A549 (cell line): ENCODE measurements around the gene ATN1. TPM values are rescaled to one million over a fixed set of nuclear protein-coding genes. Genes with fewer than 3 reads are reported as not detected.

Experiments used
- ATAC-seq, 2 experiments: fragments of 200-7000 bp in 1 of 2; fragments of >200 bp in 1 of 2; cut with Nextera tagmentation in 1 of 2; cut with Tn5 transposase in 1 of 2; 3 replicates each; pipeline versions ENCODE4 v1.8.0 to v1.9.1; 2018 to 2020; ENCODE audit warnings: mild to moderate bottlenecking in 1 of 2, moderate library complexity in 1 of 2
- CTCF ChIA-PET: fragments of 300-600 bp; sonication (Branson Sonifier 250); formaldehyde crosslinking; extraction: SDS; loops from one replicate; lab custom pipeline; 2021; ENCODE audit warnings: antibody characterized with exemption, inconsistent platforms; lab: Yijun Ruan, JAX
- POLR2A ChIA-PET: fragments of 350-600 bp; formaldehyde crosslinking; extraction: SDS; loops from one replicate; lab custom pipeline; 2021; ENCODE audit warnings: antibody characterized with exemption, inconsistent platforms; lab: Yijun Ruan, JAX
- DNase-seq, 2 experiments: peaks; one replicate each; pipeline versions ENCODE4 v3.0.0 to v3.0.0-alpha.2; 2011 to 2016; ENCODE audit warnings: low read depth in 1 of 2, low spot score in 1 of 2
- FAIRE-seq: peaks from 2 replicates; lab custom pipeline; 2011; peaks lifted over from hg19 to GRCh38; lab: Jason Lieb, UNC
- H3K27ac ChIP-seq, 2 experiments: fragments of >200 bp; sonication (Bioruptor Twin); formaldehyde crosslinking; 3 replicates each; pipeline ENCODE4 v1.5.1; 2016 to 2017
- H3K4me1 ChIP-seq: fragments of >200 bp; sonication (Bioruptor Twin); formaldehyde crosslinking; 3 replicates; pipeline ENCODE4 v1.6.1; 2016
- H3K4me2 ChIP-seq: fragments of >200 bp; sonication (Bioruptor Twin); formaldehyde crosslinking; 3 replicates; pipeline ENCODE4 v1.6.1; 2016
- H3K4me3 ChIP-seq: fragments of >200 bp; sonication (Bioruptor Twin); formaldehyde crosslinking; 3 replicates; pipeline ENCODE4 v1.5.1; 2016
- H3K9me3 ChIP-seq: fragments of >200 bp; sonication (Bioruptor Twin); formaldehyde crosslinking; 3 replicates; pipeline ENCODE4 v1.6.1; 2016
- CEBPB ChIP-seq, 2 experiments: fragments of >200 bp in 1 of 2; sonication (Bioruptor Twin) in 1 of 2; formaldehyde crosslinking in 1 of 2; IDR thresholded peaks; 2 replicates each; pipeline ENCODE4 v1.6.1; 2012 to 2016
- ELK1 ChIP-seq: fragments of 150-350 bp; IDR thresholded peaks from 2 replicates; pipeline ENCODE4 v1.6.1; 2014; ENCODE audit warnings: low read depth, mild to moderate bottlenecking, low read length
- EP300 ChIP-seq, 2 experiments: fragments of >200 bp; sonication (Bioruptor Twin); formaldehyde crosslinking; IDR thresholded peaks; 2 replicates in 1 of 2; 3 replicates in 1 of 2; pipeline ENCODE4 v1.6.1; 2016 to 2017
- FOXS1 ChIP-seq: fragments of 250-450 bp; sonication (Bioruptor Pico); IDR thresholded peaks from 2 replicates; pipeline ENCODE4 v1.5.0; 2020; ENCODE audit warnings: mild to moderate bottlenecking, moderate library complexity
- GATA3 ChIP-seq: IDR thresholded peaks from 2 replicates; pipeline ENCODE4 v1.6.1; 2012; ENCODE audit warnings: borderline replicate concordance
- HOXB5 ChIP-seq: fragments of 250-450 bp; sonication (Bioruptor Pico); IDR thresholded peaks from 2 replicates; pipeline ENCODE4 v1.5.0; 2020; ENCODE audit warnings: mild to moderate bottlenecking, moderate library complexity
- JUN ChIP-seq, 2 experiments: fragments of >200 bp; sonication (Bioruptor Twin); formaldehyde crosslinking; IDR thresholded peaks; 2 replicates in 1 of 2; 3 replicates in 1 of 2; pipeline ENCODE4 v1.6.1; 2016 to 2017
- JUNB ChIP-seq: fragments of >200 bp; sonication (Bioruptor Twin); formaldehyde crosslinking; IDR thresholded peaks from 2 replicates; pipeline ENCODE4 v1.6.1; 2016
- KDM1A ChIP-seq: fragments of 200-600 bp; sonication (generic); IDR thresholded peaks from 2 replicates; pipeline ENCODE4 v1.6.1; 2016; ENCODE audit warnings: low read depth, mild to moderate bottlenecking
- MYC ChIP-seq: IDR thresholded peaks from 2 replicates; pipeline ENCODE4 v1.6.1; 2012; ENCODE audit warnings: mild to moderate bottlenecking, inconsistent platforms, low read length, improper control_type of control experiment, borderline replicate concordance
- PHF8 ChIP-seq: fragments of 200-600 bp; sonication (generic); IDR thresholded peaks from 2 replicates; pipeline ENCODE4 v1.6.1; 2016; ENCODE audit warnings: low read depth, mild to moderate bottlenecking, antibody characterized with exemption, moderate library complexity, borderline replicate concordance
- RFX5 ChIP-seq: fragments of 450-650 bp; IDR thresholded peaks from 2 replicates; pipeline ENCODE4 v1.7.1; 2014; ENCODE audit warnings: antibody characterized with exemption, mild to moderate bottlenecking, moderate library complexity
- RNF2 ChIP-seq: fragments of 200-600 bp; sonication (generic); IDR thresholded peaks from 2 replicates; pipeline ENCODE4 v1.6.1; 2016; ENCODE audit warnings: low read depth, mild to moderate bottlenecking, antibody characterized with exemption, moderate library complexity, borderline replicate concordance
- TFCP2L1 ChIP-seq: fragments of 250-450 bp; sonication (Bioruptor Pico); IDR thresholded peaks from 2 replicates; pipeline ENCODE4 v1.5.0; 2021; ENCODE audit warnings: mild to moderate bottlenecking
- ZSCAN20 ChIP-seq: fragments of 250-450 bp; sonication (Bioruptor Pico); IDR thresholded peaks from 2 replicates; pipeline ENCODE4 v1.8.0; 2022; ENCODE audit warnings: mild to moderate bottlenecking, moderate library complexity
- WGBS: methylation state at CpG from one replicate; pipeline ENCODE4 v1.1.6; 2017; ENCODE audit errors: missing lambda C conversion rate; 5-methylcytosine and 5-hydroxymethylcytosine counted together
- polyA plus RNA-seq, 4 experiments: library from polyadenylated mRNA; depleted of rRNA in 3 of 4; stranded (reverse); fragments of >200 nt; fragmentation: RNase III in 1 of 4; extraction: RNeasy Plus Mini Kit Qiagen cat#74134 plus additional on column Dnase treatment in 1 of 4; gene quantifications; 2 replicates in 3 of 4; 3 replicates in 1 of 4; pipeline ENCODE4 v1.2.3, GENCODE V29; 2011 to 2017
- TF ChIP-seq, protein P1 (sequence below): IDR thresholded peaks from 2 replicates; pipeline ENCODE4 v1.6.1; 2012; ENCODE audit warnings: low read depth, borderline replicate concordance
- TF ChIP-seq, protein P2 (sequence below): IDR thresholded peaks from 2 replicates; pipeline ENCODE4 v1.6.1; 2012

The ATN1 gene
- polyA plus RNA-seq, 2 of the 4 experiments (the other 2 are of a cell fraction): 11.3 to 51.6 TPM

DNA sequence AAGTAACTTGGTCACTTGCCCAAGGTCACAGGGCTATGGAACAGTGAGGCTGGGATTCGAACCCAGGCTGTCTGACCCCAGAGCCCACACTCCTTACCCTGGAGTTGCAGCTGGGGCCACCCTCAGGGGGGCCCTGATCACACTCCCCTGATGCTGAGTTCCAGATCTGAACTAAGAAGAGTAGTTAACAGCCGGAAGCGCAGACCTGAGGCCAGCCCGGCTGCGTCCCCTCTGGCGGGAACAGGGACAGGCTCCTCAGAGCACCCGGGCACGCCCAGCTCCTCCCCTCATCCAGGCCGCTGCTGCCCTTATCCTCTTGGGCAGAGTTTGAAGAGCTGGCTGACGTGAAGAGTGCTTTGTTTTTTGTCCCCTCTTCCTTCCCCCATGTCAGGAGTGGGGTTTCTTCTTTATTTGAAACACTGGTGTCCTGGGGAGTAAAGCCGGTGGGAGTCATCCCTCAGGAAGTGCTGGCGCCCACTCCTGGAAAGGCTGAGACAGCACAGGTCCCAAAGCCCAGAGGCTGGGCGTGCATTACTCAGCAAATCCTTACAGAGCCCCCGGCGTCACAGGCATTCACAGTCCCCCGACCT, 34.0 kb downstream of the ATN1 start (continued):
- no peak for TF ChIP-seq ELK1
- TF ChIP-seq JUNB: no peak
- TF ChIP-seq KDM1A: no peak
- TF ChIP-seq JUN (IDR thresholded peaks at IDR 0.05): peak in 1 of 2 experiments; percentile 35; a peak in 2 of 5 replicates
- TF ChIP-seq, protein P1, sequence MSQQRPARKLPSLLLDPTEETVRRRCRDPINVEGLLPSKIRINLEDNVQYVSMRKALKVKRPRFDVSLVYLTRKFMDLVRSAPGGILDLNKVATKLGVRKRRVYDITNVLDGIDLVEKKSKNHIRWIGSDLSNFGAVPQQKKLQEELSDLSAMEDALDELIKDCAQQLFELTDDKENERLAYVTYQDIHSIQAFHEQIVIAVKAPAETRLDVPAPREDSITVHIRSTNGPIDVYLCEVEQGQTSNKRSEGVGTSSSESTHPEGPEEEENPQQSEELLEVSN: 0 out of 2 replicates have a peak, but pooled peaks have one; percentile 49
- no peak for TF ChIP-seq GATA3
- no peak for TF ChIP-seq EP300 (IDR thresholded peaks at IDR 0.05)
- no peak for TF ChIP-seq FOXS1 (CRISPR knock-in tag)
- TF ChIP-seq TFCP2L1 (CRISPR knock-in tag): peak; percentile 69
- TF ChIP-seq ZSCAN20 (CRISPR knock-in tag): no peak
- TF ChIP-seq PHF8: no peak
- TF ChIP-seq RFX5: no peak

GRCh38 chr12:6962285-6963015, 34.7 kb downstream of the ATN1 start:
- no peak for FAIRE-seq
- ChIA-PET POLR2A (interaction anchor here (1.0 to 9.0 kb wide), 7 partner anchors 8 to 239 kb away, joined by 3 to 174 read pairs (median 4); partner anchors contain the start of genes C12orf57, C1S, COPS7A and EMG1), CTCF (interaction anchor here (0.8 to 11.2 kb wide), 16 partner anchors 10 to 209 kb away, joined by 3 to 354 read pairs (median 8); partner anchors contain the start of genes C12orf57, PTPN6, RNU7-1 and SPSB2)
- ATAC-seq: peak; percentile 2 to 12; a peak in 4 of 6 replicates
- Histone ChIP-seq H3K4me3 (no peak overlapping the region; the same call in 2 of the 3 replicates), H3K4me2 (peak overlapping the region; percentile 59), H3K27ac (peak overlapping the region; percentile 89 to 99), H3K4me1 (peaks cover 37% of the 10 kb centered on the region), H3K9me3 (no peaks in the 10 kb centered on the region)
- TF ChIP-seq RNF2 (no peak), CEBPB (IDR thresholded peaks at IDR 0.05) (peak; percentile 66 to 85; a peak in 3 of 4 replicates), MYC (0 out of 2 replicates have a peak, but pooled peaks have one; percentile 3), TFCP2L1 (CRISPR knock-in tag) (0 out of 2 replicates have a peak, but pooled peaks have one; percentile 37), JUN (IDR thresholded peaks at IDR 0.05) (no peak)
- WGBS: 64% methylated on average over 25 of the region's 25 CpGs
- no peak for DNase-seq

DNA sequence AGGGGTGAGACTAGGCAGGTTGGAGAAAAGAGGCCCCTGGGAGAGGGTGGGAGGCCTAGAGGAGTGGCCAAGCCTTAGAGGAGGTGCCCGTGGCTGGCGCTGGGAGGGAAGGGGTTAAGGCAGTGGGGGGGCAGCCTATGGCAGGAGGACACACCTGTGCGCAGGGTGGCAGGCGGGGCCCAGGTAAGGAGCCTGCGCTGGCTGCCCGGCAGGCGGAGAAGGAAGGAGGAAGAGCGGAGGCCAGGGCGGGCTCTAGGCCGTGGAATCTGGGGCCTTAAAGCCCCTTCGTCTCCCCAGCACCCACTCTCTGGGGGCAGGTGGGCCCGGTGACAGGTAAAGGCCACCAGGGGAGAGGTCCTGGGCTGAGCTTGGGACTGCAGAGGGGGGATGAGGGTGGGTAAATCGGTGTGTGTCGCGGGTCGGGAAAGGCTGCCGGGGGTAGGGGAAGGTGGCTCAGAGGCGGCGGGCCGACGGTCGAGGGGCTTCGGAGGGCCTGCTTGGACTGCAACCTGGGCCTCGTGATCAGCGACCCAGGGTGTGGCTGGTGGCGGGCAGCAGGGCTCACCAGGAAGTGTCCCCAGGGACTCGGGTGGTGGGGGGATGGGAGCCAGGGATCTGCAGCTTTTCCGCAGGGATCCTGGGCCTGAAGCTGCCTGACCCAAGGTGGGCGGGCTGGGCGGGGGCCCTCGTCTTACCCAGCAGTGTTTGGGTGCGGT, 35.4 kb downstream of the ATN1 start:
- H3K4me1 ChIP-seq: peaks cover 39% of the 10 kb centered on the region
- no peak for DNase-seq
- no peak for FAIRE-seq
- ChIA-PET CTCF (interaction anchor here (1.0 to 11.2 kb wide), 13 partner anchors 11 to 226 kb away, joined by 3 to 354 read pairs (median 15); partner anchors contain the start of genes C12orf57, PTPN6, RNU7-1 and SPSB2), POLR2A (interaction anchor here (1.6 to 9.0 kb wide), 2 partner anchors 18 to 37 kb away, joined by 4 to 174 read pairs; partner anchors contain the start of genes C12orf57 and RNU7-1)
- no peaks in the 10 kb centered on the region for H3K9me3 ChIP-seq
- no peak for ATAC-seq
- 92% methylated on average over 30 of the region's 32 CpGs for WGBS
- TF ChIP-seq HOXB5 (CRISPR knock-in tag) (no peak), ELK1 (no peak)
- TF ChIP-seq, protein P2, sequence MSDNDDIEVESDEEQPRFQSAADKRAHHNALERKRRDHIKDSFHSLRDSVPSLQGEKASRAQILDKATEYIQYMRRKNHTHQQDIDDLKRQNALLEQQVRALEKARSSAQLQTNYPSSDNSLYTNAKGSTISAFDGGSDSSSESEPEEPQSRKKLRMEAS: no peak
- no peak overlapping the region for H3K4me3 ChIP-seq
- H3K4me2 ChIP-seq: no peak overlapping the region
- peak overlapping the region; percentile 89 to 99 for H3K27ac ChIP-seq
